Activated CD8-positive, alpha-beta T cell treated with anti-CD3 and anti-CD28 coated beads for 36 hours (primary cell): ENCODE measurements around the gene NOS1. TPM values are rescaled to one million over a fixed set of nuclear protein-coding genes. Genes with fewer than 3 reads are reported as not detected.

Experiments
- ATAC-seq: fragments of 200-7000 bp; cut with Tn5 transposase; one replicate; pipeline ENCODE4 v1.10.0; 2021; ENCODE audit warnings: mild to moderate bottlenecking, moderate library complexity
- CTCF ChIA-PET: fragments of 350-600 bp; sonication (Branson Sonifier 250); formaldehyde crosslinking; loops from one replicate; lab custom pipeline; 2021; ENCODE audit warnings: antibody characterized with exemption; lab: Charles Lee
- POLR2A ChIA-PET: fragments of 350-600 bp; sonication (Branson Sonifier 250); formaldehyde crosslinking; loops from one replicate; lab custom pipeline; 2021; ENCODE audit warnings: antibody characterized with exemption; lab: Charles Lee
- DNase-seq: peaks from one replicate; pipeline ENCODE4 v3.0.0-alpha.2; 2020
- H3K27ac Mint-ChIP-seq: one replicate; pipeline ENCODE4 v1.8.0; 2021; ENCODE audit warnings: mild to moderate bottlenecking, mixed read lengths
- H3K27me3 Mint-ChIP-seq: one replicate; pipeline ENCODE4 v1.8.0; 2021; ENCODE audit warnings: mixed read lengths
- H3K36me3 Mint-ChIP-seq: one replicate; pipeline ENCODE4 v1.8.0; 2021; ENCODE audit warnings: low read depth, mixed read lengths
- H3K4me1 Mint-ChIP-seq: one replicate; pipeline ENCODE4 v1.8.0; 2021; ENCODE audit warnings: low read depth, mixed read lengths
- H3K4me3 Mint-ChIP-seq: one replicate; pipeline ENCODE4 v1.8.0; 2021; ENCODE audit warnings: mild to moderate bottlenecking, moderate library complexity, mixed read lengths
- H3K9me3 Mint-ChIP-seq: one replicate; pipeline ENCODE4 v1.8.0; 2021; ENCODE audit warnings: mixed read lengths
- CTCF ChIP-seq: fragments of 200-600 bp; IDR thresholded peaks from one replicate; pipeline ENCODE4 v1.8.0; 2022; ENCODE audit warnings: antibody characterized with exemption, mild to moderate bottlenecking
- intact Hi-C: fragments of 100-400 bp; cut with micrococcal nuclease; formaldehyde crosslinking; loops from one replicate; pipeline ENCODE4 v1.10.0; 2022
- total RNA-seq, 2 experiments: library from RNA; stranded (reverse); gene quantifications; one replicate each; pipeline ENCODE4 v1.2.3, GENCODE V29; 2021

Gene NOS1
- total RNA-seq, 2 experiments from 2014 or later = not detected

GRCh38 chr12:117273091-117273490 lies 88.3 kb downstream of the NOS1 start:
- ChIA-PET CTCF (interaction anchor here (1.3 kb wide), 1 partner anchor 94 kb away, joined by 3 read pairs; no protein-coding TSS in a partner anchor), POLR2A (no interaction called here)
- Mint-ChIP-seq H3K4me1 (no peaks in the 10 kb centered on the region), H3K27ac (no peak overlapping the region), H3K36me3 (no peaks in the 10 kb centered on the region), H3K9me3 (no peaks in the 10 kb centered on the region), H3K4me3 (no peak overlapping the region), H3K27me3 (peaks cover 15% of the 10 kb centered on the region)
- ATAC-seq (no peak), DNase-seq (no peak)
- intact Hi-C loops = no loop called here
- no peak for TF ChIP-seq CTCF

GRCh38 chr12:117272690-117273089 lies 88.7 kb downstream of the NOS1 start:
- Mint-ChIP-seq H3K36me3 (no peaks in the 10 kb centered on the region), H3K9me3 (no peaks in the 10 kb centered on the region), H3K27ac (no peak overlapping the region), H3K4me1 (no peaks in the 10 kb centered on the region), H3K4me3 (no peak overlapping the region), H3K27me3 (peaks cover 15% of the 10 kb centered on the region)
- POLR2A ChIA-PET = no interaction called here
- no peak for DNase-seq
- TF ChIP-seq CTCF = no peak
- intact Hi-C loops = no loop called here
- CTCF ChIA-PET = interaction anchor here (2.0 kb wide), 1 partner anchor 37 kb away, joined by 5 read pairs; no protein-coding TSS in a partner anchor
- ATAC-seq = no peak

GRCh38 chr12:117262749-117263148 lies 98.7 kb downstream of the NOS1 start:
- ATAC-seq (no peak), DNase-seq (no peak)
- H3K9me3 Mint-ChIP-seq = no peaks in the 10 kb centered on the region
- ChIA-PET CTCF (interaction anchor here (1.4 to 3.8 kb wide), 2 partner anchors 26 to 28 kb away, joined by 4 to 16 read pairs; no protein-coding TSS in a partner anchor), POLR2A (interaction anchor here (0.7 kb wide), 1 partner anchor 26 kb away, joined by 3 read pairs; no protein-coding TSS in a partner anchor)
- H3K4me1 Mint-ChIP-seq = no peaks in the 10 kb centered on the region
- H3K36me3 Mint-ChIP-seq = no peaks in the 10 kb centered on the region
- no peak overlapping the region for H3K27ac Mint-ChIP-seq
- peaks cover 3% of the 10 kb centered on the region for H3K27me3 Mint-ChIP-seq
- intact Hi-C loops = no loop called here
- no peak overlapping the region for H3K4me3 Mint-ChIP-seq
- TF ChIP-seq CTCF = no peak

- Mint-ChIP-seq H3K4me3 (no peak overlapping the region), H3K36me3 (no peaks in the 10 kb centered on the region), H3K9me3 (no peaks in the 10 kb centered on the region), H3K27me3 (peaks cover 3% of the 10 kb centered on the region), H3K27ac (no peak overlapping the region), H3K4me1 (no peaks in the 10 kb centered on the region)
- TF ChIP-seq CTCF = no peak
- DNase-seq (no peak), ATAC-seq (no peak)
- POLR2A ChIA-PET = no interaction called here
- CTCF ChIA-PET = interaction anchor here (3.8 kb wide), 1 partner anchor 25 kb away, joined by 16 read pairs; no protein-coding TSS in a partner anchor
- intact Hi-C loops = no loop called here
Observed at GRCh38 chr12:117261247-117261646, 100.2 kb downstream of the NOS1 start.

GRCh38 chr12:117255386-117255785 lies 106.0 kb downstream of the NOS1 start:
- intact Hi-C loops = no loop called here
- CTCF ChIA-PET = no interaction called here
- ATAC-seq (no peak), DNase-seq (no peak)
- Mint-ChIP-seq H3K27me3 (no peaks in the 10 kb centered on the region), H3K4me3 (no peak overlapping the region), H3K4me1 (no peaks in the 10 kb centered on the region), H3K9me3 (peaks cover 4% of the 10 kb centered on the region), H3K27ac (no peak overlapping the region), H3K36me3 (no peaks in the 10 kb centered on the region)
- POLR2A ChIA-PET = no interaction called here
- TF ChIP-seq CTCF = no peak
